HL-60/S4 (cell line): Measurements from ENCODE around the gene CD320.
"Not testable (repeated sequence)": the region's sequence is repeated elsewhere in the genome, so short reads cannot be mapped to it uniquely, and the experiment has no call there.

Experiments used
- in situ Hi-C: fragments of 300-500 bp; cut with MboI; formaldehyde crosslinking; loops from 2 replicates; pipeline ENCODE4 v1.14.3; 2022; ENCODE audit warnings: low sequenced_read_pairs

Gene CD320

DNA sequence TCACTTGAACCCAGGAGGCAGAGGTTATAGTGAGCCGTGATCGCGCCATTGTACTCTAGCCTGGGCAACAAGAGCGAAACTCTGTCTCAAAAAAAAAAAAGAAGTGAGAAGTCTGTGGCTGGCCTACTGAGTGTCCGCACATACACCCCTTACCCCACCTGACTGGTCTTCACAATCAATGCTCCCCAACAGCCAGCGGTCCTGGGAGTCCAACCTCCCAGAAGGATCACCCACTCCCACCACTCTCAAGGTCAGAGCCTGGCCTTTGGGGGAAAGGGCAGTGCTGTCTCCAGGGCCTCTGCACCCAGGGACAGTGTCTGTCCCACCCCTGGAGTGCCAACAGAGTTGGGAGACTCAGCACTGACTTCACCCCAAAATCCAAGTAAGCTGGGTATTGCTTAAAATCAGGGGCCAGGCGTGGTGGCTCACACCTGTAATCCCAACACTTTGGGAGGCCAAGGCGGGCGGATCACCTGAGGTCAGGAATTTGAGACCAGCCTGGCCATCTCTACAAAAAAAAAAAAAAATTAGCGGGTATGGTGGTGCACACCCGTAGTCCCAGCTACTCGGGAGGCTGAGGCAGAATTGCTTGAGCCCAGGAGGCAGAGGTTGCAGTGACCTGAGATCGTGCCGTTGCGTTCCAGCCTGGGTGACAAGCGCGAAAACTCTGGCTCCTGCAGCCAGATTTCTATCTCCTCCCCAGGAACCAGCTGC, 2.3 kb upstream of the CD320 start:
- in situ Hi-C loops, result loop anchor here (10.0 kb wide), 1 partner anchor 46 kb away; no protein-coding TSS in a partner anchor

- in situ Hi-C loops, result no loop called here
Measured at GRCh38 chr19:8308891-8309291, 733 bp upstream of the CD320 start.

- in situ Hi-C loops, result no loop called here
Measured at GRCh38 chr19:8307400-8307964, 676 bp downstream of the CD320 start.

GRCh38 chr19:8306235-8307054, 1.7 kb downstream of the CD320 start:
- in situ Hi-C loops, result no loop called here

- in situ Hi-C loops, result no loop called here
Measured at GRCh38 chr19:8305798-8306197, 2.4 kb downstream of the CD320 start.

DNA sequence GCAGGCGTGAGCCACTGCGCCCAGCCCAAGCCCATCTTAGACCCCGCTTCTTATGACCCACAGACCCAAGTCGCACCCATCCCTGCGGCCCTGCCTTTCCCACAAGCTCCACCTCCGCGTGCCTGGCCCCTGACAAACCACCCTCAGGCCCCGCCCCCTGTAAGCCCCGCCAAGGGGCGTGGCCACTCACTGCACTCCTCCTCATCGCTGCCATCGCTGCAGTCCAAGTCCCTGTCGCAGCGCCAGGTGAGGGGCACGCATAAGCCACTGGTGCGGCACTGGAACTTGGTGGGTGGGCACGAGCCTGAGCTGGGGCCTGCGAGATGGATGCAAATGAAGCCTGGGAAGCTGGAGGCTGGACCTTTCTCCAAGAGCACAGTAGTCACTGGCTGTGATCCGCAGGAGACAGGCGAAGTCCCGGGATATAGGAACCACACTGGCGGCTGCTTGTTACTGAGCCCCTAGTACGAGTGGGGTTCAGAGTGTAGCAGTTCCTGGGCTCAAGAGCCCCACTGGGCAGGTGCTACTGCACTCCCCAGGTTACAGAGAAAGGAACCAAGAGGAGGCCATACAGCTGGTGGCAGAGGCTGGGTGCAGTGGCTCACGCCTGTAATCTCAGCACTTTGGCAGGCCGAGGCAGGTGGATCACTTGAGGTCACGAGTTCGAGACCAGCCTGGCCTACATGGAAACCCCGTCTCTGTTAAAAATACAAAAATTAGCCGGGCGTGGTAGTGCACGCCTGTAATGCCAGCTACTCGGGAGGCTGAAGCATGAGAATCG, 3.1 kb downstream of the CD320 start:
- in situ Hi-C loops, result no loop called here

- in situ Hi-C loops, result no loop called here
Measured at GRCh38 chr19:8302734-8303133, 5.4 kb downstream of the CD320 start.

DNA sequence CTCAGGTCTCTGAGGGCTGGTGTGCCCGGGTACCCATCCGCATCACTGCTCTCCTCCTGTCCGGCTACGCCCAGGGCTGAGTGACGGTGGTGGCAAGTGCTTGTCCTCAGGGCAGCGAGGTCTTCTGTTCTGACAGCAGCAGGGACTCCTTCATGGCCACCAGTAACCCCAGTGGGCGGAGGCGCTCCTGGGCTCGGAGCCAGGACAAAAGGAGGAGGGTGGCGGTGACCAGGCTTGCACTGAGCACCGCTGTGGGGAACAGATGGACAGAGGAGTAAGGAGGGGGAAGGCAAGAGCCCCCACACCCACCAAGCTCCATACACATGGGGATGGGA, 5.8 kb downstream of the CD320 start:
- in situ Hi-C loops, result no loop called here

GRCh38 chr19:8291337-8291736, 16.8 kb downstream of the CD320 start:
- in situ Hi-C loops, result not testable (repeated sequence)

DNA sequence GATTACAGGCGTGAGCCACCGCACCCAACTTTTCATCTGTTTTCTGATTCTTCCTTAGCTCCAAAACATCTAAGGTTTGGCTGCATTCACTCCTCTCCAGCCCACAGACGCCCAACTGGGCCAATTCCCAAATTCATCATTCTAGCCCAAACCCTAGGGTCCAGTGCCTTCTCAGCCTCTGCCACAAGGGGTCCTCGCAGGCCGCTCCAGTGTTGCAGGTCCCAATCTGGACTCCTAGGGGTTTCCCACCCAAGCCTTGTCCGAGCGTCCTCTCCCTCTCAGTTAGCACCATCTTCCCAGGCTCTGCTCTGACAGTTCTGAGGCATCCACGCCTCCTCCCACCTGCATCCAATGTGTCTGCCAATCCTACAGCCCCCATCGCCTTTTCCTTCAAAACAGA, 31.6 kb downstream of the CD320 start:
- in situ Hi-C loops, result not testable (repeated sequence)

DNA sequence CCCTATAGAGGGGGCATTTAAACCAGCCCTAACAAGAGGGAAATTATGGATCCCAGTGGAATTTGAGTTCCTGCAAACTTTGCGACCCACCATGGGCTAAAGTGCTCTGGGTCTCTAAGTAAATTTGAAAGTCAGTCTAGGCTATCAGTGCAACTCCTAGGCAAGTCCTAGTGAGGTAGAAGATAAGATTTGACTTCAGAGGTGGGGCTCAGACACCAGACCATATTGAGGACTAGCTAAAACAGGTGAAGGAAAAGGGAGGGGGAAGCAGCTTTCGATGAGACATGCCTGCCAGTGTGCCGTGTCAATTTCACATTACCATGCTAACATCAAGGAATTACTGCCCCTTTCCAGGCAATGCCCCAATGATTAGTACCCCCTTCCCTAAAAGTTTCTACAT, 38.4 kb downstream of the CD320 start:
- in situ Hi-C loops, result loop anchor here (10.0 kb wide), 1 partner anchor 45 kb away; no protein-coding TSS in a partner anchor

- in situ Hi-C loops, result loop anchor here (10.0 kb wide), 1 partner anchor 49 kb away; no protein-coding TSS in a partner anchor
Measured at GRCh38 chr19:8265872-8266271, 42.3 kb downstream of the CD320 start.

DNA sequence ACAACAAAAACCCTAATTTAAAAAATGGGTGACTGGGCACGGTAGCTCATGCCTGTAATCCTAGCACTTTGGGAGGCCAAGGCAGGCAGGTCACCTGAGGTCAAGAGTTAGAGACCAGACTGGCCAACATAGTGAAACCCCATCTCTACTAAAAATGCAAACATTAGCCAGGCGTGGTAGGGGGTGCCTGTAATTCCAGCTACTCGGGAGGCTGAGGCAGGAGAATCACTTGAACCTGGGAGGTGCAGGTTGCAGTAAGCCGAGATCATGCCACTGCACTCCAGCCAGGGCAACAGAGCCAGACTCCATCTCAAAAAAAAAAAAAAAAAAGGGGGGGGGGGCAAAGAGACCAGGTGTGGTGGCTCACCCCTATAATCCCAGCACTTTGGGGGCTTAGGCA, 43.9 kb downstream of the CD320 start:
- in situ Hi-C loops, result loop anchor here (10.0 kb wide), 1 partner anchor 51 kb away; no protein-coding TSS in a partner anchor

GRCh38 chr19:8262431-8262830, 45.7 kb downstream of the CD320 start:
- in situ Hi-C loops, result loop anchor here (10.0 kb wide), 1 partner anchor 52 kb away; no protein-coding TSS in a partner anchor

- in situ Hi-C loops, result loop anchor here (10.0 kb wide), 1 partner anchor 53 kb away; no protein-coding TSS in a partner anchor
Measured at GRCh38 chr19:8261881-8262280, 46.3 kb downstream of the CD320 start.

- in situ Hi-C loops, result loop anchor here (10.0 kb wide), 1 partner anchor 53 kb away; no protein-coding TSS in a partner anchor
Measured at GRCh38 chr19:8261347-8261746, 46.8 kb downstream of the CD320 start.

- in situ Hi-C loops, result loop anchor here (10.0 kb wide), 1 partner anchor 55 kb away; no protein-coding TSS in a partner anchor
Measured at GRCh38 chr19:8259922-8260247, 48.3 kb downstream of the CD320 start.

DNA sequence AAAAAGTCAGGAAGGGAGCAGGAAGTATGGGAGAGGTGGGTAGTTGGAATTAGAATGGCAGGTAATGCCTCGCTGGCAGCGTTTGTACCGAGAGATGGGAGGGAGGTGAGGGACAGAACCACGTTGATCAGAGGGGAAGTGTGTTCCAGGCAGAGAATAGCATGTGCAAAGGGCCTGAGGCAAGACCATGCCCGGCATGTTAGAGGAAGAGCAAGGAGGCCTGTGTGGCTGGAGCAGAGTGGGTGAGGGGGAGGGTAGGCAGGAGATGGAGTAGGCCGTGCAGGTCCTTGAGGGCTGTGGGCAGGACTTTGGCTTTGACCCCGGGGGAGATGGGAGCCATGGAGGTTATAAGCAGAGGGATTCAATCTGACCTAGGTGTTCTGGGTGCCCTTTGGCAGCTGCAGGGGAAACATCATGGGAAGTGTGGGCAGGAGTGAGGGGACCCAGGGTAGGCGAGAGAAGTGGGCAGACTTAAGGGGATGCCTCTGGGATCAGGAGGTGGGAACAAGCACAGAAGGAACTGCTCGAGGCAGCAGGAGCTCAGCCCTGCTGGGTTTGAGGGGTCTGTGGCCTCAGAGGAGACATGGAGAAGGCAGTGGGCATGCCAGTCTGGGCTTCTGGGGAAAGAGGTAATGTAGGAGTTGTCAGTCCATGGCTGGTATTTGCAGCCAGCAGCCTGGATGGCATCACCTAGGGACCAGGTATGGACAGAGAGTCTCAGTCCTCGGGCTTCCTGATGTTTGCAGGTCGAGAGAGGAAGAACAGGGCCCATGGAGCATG, 48.8 kb downstream of the CD320 start:
- in situ Hi-C loops, result no loop called here

GRCh38 chr19:8257052-8257443, 51.1 kb downstream of the CD320 start:
- in situ Hi-C loops, result no loop called here
